Neural progenitor cell (in vitro differentiated cells): ENCODE results near the gene SULT1A1. TPM values are rescaled to one million over a fixed set of nuclear protein-coding genes. Genes with fewer than 3 reads are reported as not detected.
A peak's percentile ranks its signal among the peaks of the same experiment; 100 is the strongest.
"Not testable (repeated sequence)": the region's sequence is repeated elsewhere in the genome, so short reads cannot be mapped to it uniquely, and the experiment has no call there.

ENCODE experiments used
- DNase-seq: peaks from one replicate; pipeline ENCODE4 v3.0.0-alpha.2; 2016; ENCODE audit warnings: low spot score
- H2AFZ ChIP-seq: fragments of 200-600 bp; sonication (generic); replicated peaks from 2 replicates; pipeline ENCODE4 v1.6.1; 2016; ENCODE audit warnings: antibody characterized with exemption
- H3F3A ChIP-seq: fragments of 200-600 bp; sonication (generic); 2 replicates; pipeline ENCODE4 v1.6.1; 2016; ENCODE audit warnings: antibody characterized with exemption, low read depth
- H3K27ac ChIP-seq: fragments of 200-600 bp; sonication (generic); 2 replicates; pipeline ENCODE4 v1.5.1; 2016; ENCODE audit warnings: mild to moderate bottlenecking
- H3K27me3 ChIP-seq: fragments of 200-600 bp; sonication (generic); 2 replicates; pipeline ENCODE4 v1.6.1; 2016; ENCODE audit warnings: mild to moderate bottlenecking, moderate library complexity
- H3K36me3 ChIP-seq: fragments of 200-600 bp; sonication (generic); 2 replicates; pipeline ENCODE4 v1.5.1; 2016
- H3K4me1 ChIP-seq: fragments of 200-600 bp; sonication (generic); 2 replicates; pipeline ENCODE4 v1.6.1; 2016; ENCODE audit warnings: mixed run types
- H3K4me2 ChIP-seq: fragments of 200-600 bp; sonication (generic); 2 replicates; pipeline ENCODE4 v1.6.1; 2016
- H3K4me3 ChIP-seq: fragments of 200-600 bp; sonication (generic); 2 replicates; pipeline ENCODE4 v1.5.1; 2016
- H3K79me2 ChIP-seq: fragments of 200-600 bp; sonication (generic); 2 replicates; pipeline ENCODE4 v1.6.1; 2016; ENCODE audit warnings: low read depth
- H3K9ac ChIP-seq: fragments of 200-600 bp; sonication (generic); 2 replicates; pipeline ENCODE4 v1.6.1; 2016
- H3K9me3 ChIP-seq: fragments of 200-600 bp; sonication (generic); 2 replicates; pipeline ENCODE4 v1.5.1; 2016; ENCODE audit warnings: low read depth
- H4K20me1 ChIP-seq: fragments of 200-600 bp; sonication (generic); 2 replicates; pipeline ENCODE4 v1.6.1; 2016; ENCODE audit warnings: low read depth
- H3K27ac Mint-ChIP-seq: 3 replicates; pipeline ENCODE4 v1.8.0; 2021; ENCODE audit warnings: mixed read lengths
- H3K27me3 Mint-ChIP-seq: 2 replicates; pipeline ENCODE4 v1.8.0; 2022; ENCODE audit warnings: low read depth, mild to moderate bottlenecking, inconsistent platforms, moderate library complexity, mixed read lengths; ENCODE audit not compliant: insufficient read depth
- H3K36me3 Mint-ChIP-seq: 3 replicates; pipeline ENCODE4 v1.8.0; 2021; ENCODE audit warnings: mixed read lengths
- H3K4me1 Mint-ChIP-seq: 3 replicates; pipeline ENCODE4 v1.8.0; 2021; ENCODE audit warnings: mixed read lengths
- H3K4me3 Mint-ChIP-seq: 3 replicates; pipeline ENCODE4 v1.8.0; 2021; ENCODE audit warnings: mild to moderate bottlenecking, moderate library complexity, mixed read lengths
- H3K9me3 Mint-ChIP-seq: 3 replicates; pipeline ENCODE4 v1.8.0; 2020; ENCODE audit warnings: mixed read lengths
- EZH2 ChIP-seq: fragments of 200-600 bp; sonication (generic); IDR thresholded peaks from 2 replicates; pipeline ENCODE4 v1.6.1; 2017; ENCODE audit warnings: antibody characterized with exemption, mild to moderate bottlenecking, moderate library complexity
- EZH2phosphoT487 ChIP-seq: fragments of 200-600 bp; sonication (generic); IDR thresholded peaks from 2 replicates; pipeline ENCODE4 v1.6.1; 2017; ENCODE audit warnings: antibody characterized with exemption
- total RNA-seq: library from RNA; depleted of rRNA; stranded (reverse); fragments of >200 nt; gene quantifications from 2 replicates; pipeline ENCODE4 v1.2.3, GENCODE V29; 2015; ENCODE audit warnings: low replicate concordance
- TF ChIP-seq, protein P1 (sequence below): fragments of 200-600 bp; sonication (generic); IDR thresholded peaks from 2 replicates; pipeline ENCODE4 v1.5.1; 2017; ENCODE audit warnings: antibody characterized with exemption, mild to moderate bottlenecking

Gene SULT1A1
- total RNA-seq, 1 donor from 2014 or later, result 4.2 TPM

DNA sequence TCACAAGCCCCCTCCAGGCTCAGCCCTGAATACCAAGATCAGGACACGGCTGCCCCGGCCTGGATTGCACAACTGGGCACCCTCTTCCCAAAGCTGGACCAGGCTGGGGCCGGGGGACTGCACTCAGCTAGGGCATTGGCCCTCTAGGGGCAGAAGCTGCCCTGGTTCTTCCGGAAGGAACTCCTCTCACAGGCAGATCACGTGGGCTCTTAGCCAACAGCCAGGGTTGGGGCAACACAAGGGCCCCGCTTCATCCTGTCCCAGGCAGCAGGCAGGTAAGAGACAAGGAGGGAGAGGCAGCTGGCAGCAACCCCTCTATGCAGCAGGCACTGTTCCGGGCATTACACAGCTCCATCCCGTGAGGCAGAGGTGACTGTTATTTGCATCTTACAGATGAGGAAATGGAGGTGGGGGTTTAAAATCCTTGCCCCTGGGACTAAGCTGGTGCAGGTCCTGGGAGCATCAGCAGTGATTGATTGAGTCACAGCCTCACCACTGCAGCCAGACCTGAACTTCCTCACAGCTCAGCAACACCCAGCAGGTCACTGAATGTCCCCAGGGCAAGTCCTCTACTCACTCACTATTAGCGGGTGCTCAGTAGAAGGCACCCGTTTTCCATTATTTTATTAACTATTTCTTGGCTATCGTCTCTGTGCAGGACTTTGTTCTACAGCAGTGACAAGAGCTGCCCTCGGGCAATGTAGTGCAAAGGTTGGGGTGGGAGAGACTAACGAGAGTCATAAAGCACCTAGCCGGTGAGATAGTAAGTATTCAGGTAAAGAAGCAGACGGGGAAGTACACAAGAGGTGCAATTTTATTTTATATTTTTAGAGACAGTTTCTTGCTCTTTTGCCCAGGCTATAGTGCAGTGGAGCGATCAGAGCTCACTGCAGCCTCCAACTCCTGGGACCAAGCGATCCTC is 2.8 kb upstream of the SULT1A1 start:
- H3K27me3 Mint-ChIP-seq, H3K36me3 ChIP-seq, H3K4me2 ChIP-seq, H3F3A ChIP-seq, H3K27me3 ChIP-seq, H3K36me3 Mint-ChIP-seq, H3K27ac ChIP-seq, DNase-seq, H3K9me3 ChIP-seq, H3K9ac ChIP-seq, H3K4me3 Mint-ChIP-seq, H3K79me2 ChIP-seq, H3K27ac Mint-ChIP-seq, H2AFZ ChIP-seq, H4K20me1 ChIP-seq, H3K4me3 ChIP-seq, H3K4me1 ChIP-seq, H3K9me3 Mint-ChIP-seq: not testable (repeated sequence)
- peaks cover 14% of the 10 kb centered on the region for H3K4me1 Mint-ChIP-seq

DNA sequence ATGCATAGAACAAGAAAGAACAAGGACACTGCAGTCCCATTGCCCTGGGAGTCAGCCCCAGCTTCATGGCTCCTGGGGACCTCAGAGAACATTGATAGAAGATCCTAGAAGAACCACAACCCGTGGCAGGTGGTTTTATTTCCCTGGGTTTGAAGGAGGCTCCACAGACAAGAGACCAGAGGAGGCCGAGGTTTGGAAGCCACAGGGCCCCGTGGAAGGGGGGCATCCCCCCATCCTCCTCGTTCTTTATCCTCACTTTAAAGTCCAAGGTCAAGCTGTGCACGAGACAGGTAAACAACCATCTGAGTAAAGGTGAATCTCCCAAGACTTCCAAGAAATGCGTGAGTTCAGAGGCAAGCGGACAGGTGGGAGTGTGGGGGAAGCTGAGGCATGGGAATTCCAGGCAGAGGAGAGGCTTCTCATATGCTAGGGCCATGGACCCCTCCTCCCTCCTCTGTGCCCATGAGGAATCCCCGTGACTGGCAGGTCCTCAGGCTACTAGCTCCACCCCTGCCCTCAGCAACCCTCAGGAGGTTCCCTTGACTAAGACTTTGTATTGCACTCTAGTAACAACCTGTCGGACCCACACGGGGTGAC is 849 bp upstream of the SULT1A1 start:
- TF ChIP-seq EZH2phosphoT487, result no peak
- TF ChIP-seq EZH2, result no peak
- TF ChIP-seq, protein P1, sequence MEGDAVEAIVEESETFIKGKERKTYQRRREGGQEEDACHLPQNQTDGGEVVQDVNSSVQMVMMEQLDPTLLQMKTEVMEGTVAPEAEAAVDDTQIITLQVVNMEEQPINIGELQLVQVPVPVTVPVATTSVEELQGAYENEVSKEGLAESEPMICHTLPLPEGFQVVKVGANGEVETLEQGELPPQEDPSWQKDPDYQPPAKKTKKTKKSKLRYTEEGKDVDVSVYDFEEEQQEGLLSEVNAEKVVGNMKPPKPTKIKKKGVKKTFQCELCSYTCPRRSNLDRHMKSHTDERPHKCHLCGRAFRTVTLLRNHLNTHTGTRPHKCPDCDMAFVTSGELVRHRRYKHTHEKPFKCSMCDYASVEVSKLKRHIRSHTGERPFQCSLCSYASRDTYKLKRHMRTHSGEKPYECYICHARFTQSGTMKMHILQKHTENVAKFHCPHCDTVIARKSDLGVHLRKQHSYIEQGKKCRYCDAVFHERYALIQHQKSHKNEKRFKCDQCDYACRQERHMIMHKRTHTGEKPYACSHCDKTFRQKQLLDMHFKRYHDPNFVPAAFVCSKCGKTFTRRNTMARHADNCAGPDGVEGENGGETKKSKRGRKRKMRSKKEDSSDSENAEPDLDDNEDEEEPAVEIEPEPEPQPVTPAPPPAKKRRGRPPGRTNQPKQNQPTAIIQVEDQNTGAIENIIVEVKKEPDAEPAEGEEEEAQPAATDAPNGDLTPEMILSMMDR, result no peak
- peaks cover 6% of the 10 kb centered on the region for H3K4me1 ChIP-seq
- H3K4me2 ChIP-seq, result no peak overlapping the region
- no peak overlapping the region for H2AFZ ChIP-seq
- no peaks in the 10 kb centered on the region for H3K9me3 ChIP-seq
- peaks cover 6% of the 10 kb centered on the region for H3K27me3 Mint-ChIP-seq
- no peaks in the 10 kb centered on the region for H3K79me2 ChIP-seq
- no peak overlapping the region for H3K9ac ChIP-seq
- no peak overlapping the region for H3K4me3 Mint-ChIP-seq
- H3K4me1 Mint-ChIP-seq, result peaks cover 10% of the 10 kb centered on the region
- H3K36me3 ChIP-seq, result no peaks in the 10 kb centered on the region
- H3K27me3 ChIP-seq, result no peaks in the 10 kb centered on the region
- no peak overlapping the region for H3K4me3 ChIP-seq
- no peaks in the 10 kb centered on the region for H3K36me3 Mint-ChIP-seq
- no peaks in the 10 kb centered on the region for H3F3A ChIP-seq
- DNase-seq, result no peak
- no peak overlapping the region for H3K27ac ChIP-seq
- no peak overlapping the region for H3K27ac Mint-ChIP-seq
- H4K20me1 ChIP-seq, result no peaks in the 10 kb centered on the region
- no peaks in the 10 kb centered on the region for H3K9me3 Mint-ChIP-seq

DNA sequence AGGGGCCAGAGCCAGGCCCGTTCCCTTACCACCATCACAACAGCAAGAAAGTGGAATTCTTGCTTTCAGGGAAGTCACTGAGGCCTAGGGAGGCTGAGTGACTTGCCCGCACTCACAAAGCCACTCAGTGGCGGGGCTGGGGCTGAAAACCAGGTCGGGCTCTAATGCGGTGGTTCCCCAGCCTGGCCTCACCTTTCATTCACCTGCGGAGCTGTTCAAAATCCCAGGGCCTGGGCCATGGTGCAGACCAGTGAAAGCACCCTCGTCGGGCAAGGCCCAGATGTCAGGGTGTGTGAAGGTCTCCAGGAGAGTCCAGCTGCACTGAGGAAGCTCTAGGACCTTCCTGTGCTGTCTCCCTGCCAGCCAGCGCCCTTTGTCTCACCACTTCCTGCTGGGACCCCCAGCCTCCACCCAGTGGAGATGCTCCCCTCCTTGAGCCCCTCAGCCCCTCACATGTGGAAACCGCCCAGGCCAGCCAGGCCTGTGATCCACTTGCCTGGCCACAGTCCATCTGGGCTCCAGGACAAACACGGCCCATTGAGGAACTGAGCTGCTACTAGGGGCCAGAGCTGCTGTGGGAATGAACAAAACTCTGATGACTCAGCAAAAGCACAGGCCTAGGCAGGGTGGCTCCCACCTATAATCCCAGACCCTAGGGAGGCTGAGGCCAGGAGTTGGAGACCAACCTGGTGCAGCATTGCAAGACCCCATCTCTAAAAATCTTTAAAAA is 812 bp downstream of the SULT1A1 start:
- not testable (repeated sequence) for H3K9me3 Mint-ChIP-seq, DNase-seq, H3F3A ChIP-seq, H3K4me3 Mint-ChIP-seq, H3K36me3 ChIP-seq, H3K36me3 Mint-ChIP-seq, H3K4me3 ChIP-seq, H3K27me3 Mint-ChIP-seq, H3K79me2 ChIP-seq, H3K9ac ChIP-seq, H3K9me3 ChIP-seq, H2AFZ ChIP-seq, H3K27ac ChIP-seq, H3K27me3 ChIP-seq, H3K4me1 ChIP-seq, H4K20me1 ChIP-seq, H3K4me2 ChIP-seq
- H3K27ac Mint-ChIP-seq, result peak overlapping the region; percentile 78
- peaks cover 10% of the 10 kb centered on the region for H3K4me1 Mint-ChIP-seq

DNA sequence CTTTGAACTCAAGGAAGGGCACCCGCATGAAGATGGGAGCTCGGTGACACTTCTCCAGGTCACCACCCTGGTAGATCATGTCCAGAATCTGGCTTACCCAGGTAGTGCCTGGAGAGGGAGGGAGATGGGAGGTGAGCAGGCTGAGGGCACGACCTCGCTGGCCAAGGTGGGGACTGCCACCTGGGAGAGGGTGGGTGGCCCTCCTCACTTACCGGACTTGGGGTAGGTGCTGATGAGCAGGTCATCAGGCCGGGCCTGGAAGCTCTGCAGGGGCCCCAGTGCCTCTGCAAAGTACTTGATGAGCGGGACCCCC is 1.4 kb downstream of the SULT1A1 start:
- not testable (repeated sequence) for H3K4me1 ChIP-seq, H3K4me3 Mint-ChIP-seq, H2AFZ ChIP-seq, H4K20me1 ChIP-seq, H3K27ac ChIP-seq, H3K36me3 ChIP-seq, H3K9me3 Mint-ChIP-seq, H3K9me3 ChIP-seq, H3F3A ChIP-seq, H3K27ac Mint-ChIP-seq, H3K36me3 Mint-ChIP-seq, H3K27me3 Mint-ChIP-seq, DNase-seq, H3K79me2 ChIP-seq, H3K4me2 ChIP-seq, H3K9ac ChIP-seq, H3K27me3 ChIP-seq, H3K4me3 ChIP-seq
- H3K4me1 Mint-ChIP-seq, result peaks cover 10% of the 10 kb centered on the region

DNA sequence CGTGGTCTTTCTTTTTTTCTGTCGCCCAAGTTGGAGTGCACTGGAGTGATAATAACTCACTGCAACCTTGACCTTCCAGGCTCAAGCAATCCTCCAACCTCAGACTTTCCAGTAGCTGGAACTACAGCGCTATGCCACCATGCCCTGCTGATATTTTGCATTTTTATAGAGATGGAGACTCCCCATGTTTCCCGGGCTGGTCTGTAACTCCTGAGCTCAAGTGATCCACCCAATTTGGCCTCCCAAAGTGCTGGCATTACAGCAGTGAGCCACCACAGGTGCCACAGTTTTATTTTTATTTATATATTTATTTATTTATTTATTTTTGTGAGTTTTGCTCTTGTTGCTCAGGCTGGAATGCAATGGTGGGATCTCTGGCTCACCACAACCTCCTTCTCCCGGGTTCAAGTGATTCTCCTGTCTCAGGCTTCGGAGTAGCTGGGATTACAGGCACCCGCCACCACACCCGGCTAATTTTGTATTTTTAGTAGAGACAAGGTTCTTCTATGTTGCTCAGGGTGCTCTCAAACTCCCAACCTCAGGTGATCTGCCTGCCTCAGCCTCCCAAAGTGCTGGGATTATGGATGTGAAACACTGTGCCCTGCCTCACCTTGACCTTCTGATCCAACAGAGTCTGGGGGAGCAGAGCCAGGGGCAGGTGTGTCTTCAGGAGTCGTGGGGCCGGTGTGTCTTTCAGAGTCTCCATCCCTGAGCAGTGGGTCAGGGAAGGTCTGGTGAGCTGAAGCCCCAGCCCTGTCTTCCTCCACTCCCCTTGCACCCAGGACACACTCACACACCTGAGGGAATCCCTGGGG is 2.0 kb downstream of the SULT1A1 start:
- not testable (repeated sequence) for H3K27ac ChIP-seq, H4K20me1 ChIP-seq, H3K27me3 ChIP-seq, H3K79me2 ChIP-seq, H3K9me3 ChIP-seq, DNase-seq, H3K9me3 Mint-ChIP-seq, H2AFZ ChIP-seq, H3F3A ChIP-seq, H3K4me1 ChIP-seq, H3K36me3 ChIP-seq, H3K36me3 Mint-ChIP-seq, H3K27ac Mint-ChIP-seq, H3K4me2 ChIP-seq, H3K4me3 ChIP-seq, H3K4me3 Mint-ChIP-seq, H3K9ac ChIP-seq
- Mint-ChIP-seq H3K27me3 (peaks cover 11% of the 10 kb centered on the region), H3K4me1 (peaks cover 10% of the 10 kb centered on the region)
